Left ventricle myocardium inferior (tissue), 1 donor: ENCODE measurements around the gene HBA2. TPM values are rescaled to one million over a fixed set of nuclear protein-coding genes. Genes with fewer than 3 reads are reported as not detected.
"Not testable (repeated sequence)": the region's sequence is repeated elsewhere in the genome, so short reads cannot be mapped to it uniquely, and the experiment has no call there.

Source experiments
- DNase-seq: peaks from one replicate; pipeline ENCODE4 v3.0.0-alpha.2; 2020
- H3K27ac ChIP-seq: fragments of 200-600 bp; replicated peaks from 2 replicates; pipeline ENCODE4 v1.8.0; 2021
- H3K27me3 ChIP-seq: fragments of 200-600 bp; 2 replicates; pipeline ENCODE4 v1.8.0; 2021; ENCODE audit warnings: low read depth
- H3K36me3 ChIP-seq: fragments of 200-600 bp; 2 replicates; pipeline ENCODE4 v1.8.0; 2021
- H3K4me1 ChIP-seq: fragments of 200-600 bp; 2 replicates; pipeline ENCODE4 v1.8.0; 2021
- H3K4me3 ChIP-seq: fragments of 200-600 bp; 2 replicates; pipeline ENCODE4 v1.8.0; 2021; ENCODE audit warnings: mild to moderate bottlenecking, moderate library complexity
- H3K9me3 ChIP-seq: fragments of 200-600 bp; replicated peaks from 2 replicates; pipeline ENCODE4 v1.8.0; 2021
- intact Hi-C: fragments of 100-400 bp; cut with micrococcal nuclease; formaldehyde crosslinking; loops from one replicate; pipeline ENCODE4 v1.11.0; 2022
- total RNA-seq: library from RNA; stranded (reverse); fragmentation: NEBNext Ultra II Directional; extraction: Animal tissue kit (Norgen Biotek cat#: 25700); gene quantifications from one replicate; pipeline ENCODE4 v1.2.1, GENCODE V29; 2021
- TF ChIP-seq, protein P1 (sequence below): fragments of 200-600 bp; IDR thresholded peaks from 2 replicates; pipeline ENCODE4 v1.8.0; 2021; ENCODE audit warnings: antibody characterized with exemption, mild to moderate bottlenecking, borderline replicate concordance
- donor health status: DM: no; HTN: yes; CAD: no; lungs with severe emphysema.

HBA2 gene
- total RNA-seq, 1 donor from 2014 or later: 59.1 TPM

DNA sequence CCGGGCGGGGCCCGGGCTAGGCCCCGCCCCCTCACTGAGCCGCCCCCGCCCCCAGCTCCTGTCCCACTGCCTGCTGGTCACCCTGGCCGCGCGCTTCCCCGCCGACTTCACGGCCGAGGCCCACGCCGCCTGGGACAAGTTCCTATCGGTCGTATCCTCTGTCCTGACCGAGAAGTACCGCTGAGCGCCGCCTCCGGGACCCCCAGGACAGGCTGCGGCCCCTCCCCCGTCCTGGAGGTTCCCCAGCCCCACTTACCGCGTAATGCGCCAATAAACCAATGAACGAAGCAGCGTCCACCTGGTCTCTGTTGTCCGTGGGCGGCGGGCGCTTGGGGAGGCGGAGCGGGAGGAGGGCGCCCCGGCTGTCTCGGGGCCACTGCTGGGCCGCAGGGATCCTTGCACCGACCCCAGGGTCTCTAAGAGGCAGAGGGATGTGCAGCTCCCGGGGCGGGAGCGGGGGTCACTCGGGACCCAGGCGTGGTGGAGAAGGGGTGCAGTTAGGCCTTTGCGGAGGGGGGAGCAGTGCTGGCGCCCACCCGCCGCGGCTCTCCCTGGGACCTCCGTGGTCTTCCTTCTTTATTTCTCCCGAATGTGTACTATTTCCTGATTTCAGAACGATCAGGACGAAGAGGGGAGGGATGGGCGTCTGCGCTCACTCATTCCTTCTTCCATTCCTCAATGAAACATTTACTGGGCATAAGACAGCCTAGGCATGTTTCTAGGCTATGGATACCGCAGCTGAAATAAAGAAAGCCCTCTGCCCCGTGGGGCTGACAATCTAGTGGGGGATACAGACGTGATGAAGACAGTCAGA, 18.3 kb upstream of the HBA2 start:
- intact Hi-C loops: no loop called here
- H3K27me3 ChIP-seq: peaks cover 64% of the 10 kb centered on the region

DNA sequence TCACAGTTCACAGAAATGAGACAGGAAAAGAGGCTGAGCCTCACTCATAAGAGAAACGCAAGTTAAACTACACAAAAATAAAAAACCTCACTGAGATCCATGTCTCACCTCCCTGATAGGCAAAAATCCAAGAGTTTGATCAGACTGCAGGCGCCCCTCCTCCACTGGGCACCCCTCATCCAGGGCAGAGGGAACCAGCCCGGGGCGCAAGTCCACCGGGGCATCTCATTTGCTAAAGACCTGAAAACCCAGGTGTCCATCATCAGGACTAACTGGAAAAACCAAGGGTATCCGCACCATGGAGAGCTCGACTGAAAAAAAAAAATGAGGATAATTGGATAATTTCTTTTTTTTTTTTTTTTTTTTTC, 17.7 kb upstream of the HBA2 start:
- intact Hi-C loops: no loop called here
- no peaks in the 10 kb centered on the region for H3K36me3 ChIP-seq
- no peak for DNase-seq
- no peaks in the 10 kb centered on the region for H3K9me3 ChIP-seq
- H3K4me3 ChIP-seq: peak overlapping the region; percentile 65
- TF ChIP-seq, protein P1, sequence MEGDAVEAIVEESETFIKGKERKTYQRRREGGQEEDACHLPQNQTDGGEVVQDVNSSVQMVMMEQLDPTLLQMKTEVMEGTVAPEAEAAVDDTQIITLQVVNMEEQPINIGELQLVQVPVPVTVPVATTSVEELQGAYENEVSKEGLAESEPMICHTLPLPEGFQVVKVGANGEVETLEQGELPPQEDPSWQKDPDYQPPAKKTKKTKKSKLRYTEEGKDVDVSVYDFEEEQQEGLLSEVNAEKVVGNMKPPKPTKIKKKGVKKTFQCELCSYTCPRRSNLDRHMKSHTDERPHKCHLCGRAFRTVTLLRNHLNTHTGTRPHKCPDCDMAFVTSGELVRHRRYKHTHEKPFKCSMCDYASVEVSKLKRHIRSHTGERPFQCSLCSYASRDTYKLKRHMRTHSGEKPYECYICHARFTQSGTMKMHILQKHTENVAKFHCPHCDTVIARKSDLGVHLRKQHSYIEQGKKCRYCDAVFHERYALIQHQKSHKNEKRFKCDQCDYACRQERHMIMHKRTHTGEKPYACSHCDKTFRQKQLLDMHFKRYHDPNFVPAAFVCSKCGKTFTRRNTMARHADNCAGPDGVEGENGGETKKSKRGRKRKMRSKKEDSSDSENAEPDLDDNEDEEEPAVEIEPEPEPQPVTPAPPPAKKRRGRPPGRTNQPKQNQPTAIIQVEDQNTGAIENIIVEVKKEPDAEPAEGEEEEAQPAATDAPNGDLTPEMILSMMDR: no peak
- H3K4me1 ChIP-seq: peaks cover 10% of the 10 kb centered on the region
- peaks cover 62% of the 10 kb centered on the region for H3K27me3 ChIP-seq
- H3K27ac ChIP-seq: no peak overlapping the region

More for the DNA sequence above, 18.3 kb upstream of the HBA2 start:
- no peaks in the 10 kb centered on the region for H3K36me3 ChIP-seq
- peak overlapping the region; percentile 65 for H3K4me3 ChIP-seq
- no peak overlapping the region for H3K27ac ChIP-seq
- H3K4me1 ChIP-seq: peaks cover 10% of the 10 kb centered on the region
- no peaks in the 10 kb centered on the region for H3K9me3 ChIP-seq
- TF ChIP-seq, protein P1: no peak
- no peak for DNase-seq

DNA sequence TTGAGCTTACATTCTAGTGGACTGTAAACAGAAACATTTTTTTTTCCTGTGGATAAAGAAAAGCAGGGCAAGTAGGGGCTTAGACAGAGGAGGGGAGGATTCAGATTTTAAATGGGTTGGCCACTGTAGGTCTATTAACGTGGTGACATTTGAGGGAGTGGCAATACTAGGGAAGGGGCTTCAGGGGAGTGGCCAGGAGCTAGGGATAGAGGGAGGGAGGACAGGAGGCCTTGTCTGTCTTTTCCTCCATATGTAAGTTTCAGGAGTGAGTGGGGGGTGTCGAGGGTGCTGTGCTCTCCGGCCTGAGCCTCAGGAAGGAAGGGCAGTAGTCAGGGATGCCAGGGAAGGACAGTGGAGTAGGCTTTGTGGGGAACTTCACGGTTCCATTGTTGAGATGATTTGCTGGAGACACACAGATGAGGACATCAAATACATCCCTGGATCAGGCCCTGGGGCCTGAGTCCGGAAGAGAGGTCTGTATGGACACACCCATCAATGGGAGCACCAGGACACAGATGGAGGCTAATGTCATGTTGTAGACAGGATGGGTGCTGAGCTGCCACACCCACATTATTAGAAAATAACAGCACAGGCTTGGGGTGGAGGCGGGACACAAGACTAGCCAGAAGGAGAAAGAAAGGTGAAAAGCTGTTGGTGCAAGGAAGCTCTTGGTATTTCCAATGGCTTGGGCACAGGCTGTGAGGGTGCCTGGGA, 13.4 kb upstream of the HBA2 start:
- no peak overlapping the region for H3K27ac ChIP-seq
- H3K4me3 ChIP-seq: no peak overlapping the region
- peaks cover 75% of the 10 kb centered on the region for H3K27me3 ChIP-seq
- intact Hi-C loops: no loop called here
- H3K4me1 ChIP-seq: peaks cover 9% of the 10 kb centered on the region
- H3K9me3 ChIP-seq: no peaks in the 10 kb centered on the region
- no peak for DNase-seq
- no peaks in the 10 kb centered on the region for H3K36me3 ChIP-seq
- TF ChIP-seq, protein P1: no peak

DNA sequence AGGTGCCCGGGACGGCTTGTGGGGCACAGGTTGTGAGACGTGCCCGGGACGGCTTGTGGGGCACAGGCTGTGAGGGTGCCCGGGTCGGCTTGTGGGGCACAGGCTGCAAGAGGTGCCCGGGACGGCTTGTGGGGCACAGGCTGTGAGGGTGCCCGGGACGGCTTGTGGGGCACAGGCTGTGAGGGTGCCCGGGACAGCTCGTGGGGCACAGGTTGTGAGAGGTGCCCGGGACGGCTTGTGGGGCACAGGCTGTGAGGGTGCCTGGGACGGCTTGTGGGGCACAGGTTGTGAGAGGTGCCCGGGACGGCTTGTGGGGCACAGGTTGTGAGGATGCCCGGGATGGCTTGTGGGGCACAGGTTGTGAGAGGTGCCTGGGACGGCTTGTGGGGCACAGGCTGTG, 12.4 kb upstream of the HBA2 start:
- H3K27ac ChIP-seq, H3K4me1 ChIP-seq, H3K9me3 ChIP-seq, H3K36me3 ChIP-seq, DNase-seq, intact Hi-C loops, H3K4me3 ChIP-seq: not testable (repeated sequence)
- H3K27me3 ChIP-seq: peaks cover 70% of the 10 kb centered on the region

DNA sequence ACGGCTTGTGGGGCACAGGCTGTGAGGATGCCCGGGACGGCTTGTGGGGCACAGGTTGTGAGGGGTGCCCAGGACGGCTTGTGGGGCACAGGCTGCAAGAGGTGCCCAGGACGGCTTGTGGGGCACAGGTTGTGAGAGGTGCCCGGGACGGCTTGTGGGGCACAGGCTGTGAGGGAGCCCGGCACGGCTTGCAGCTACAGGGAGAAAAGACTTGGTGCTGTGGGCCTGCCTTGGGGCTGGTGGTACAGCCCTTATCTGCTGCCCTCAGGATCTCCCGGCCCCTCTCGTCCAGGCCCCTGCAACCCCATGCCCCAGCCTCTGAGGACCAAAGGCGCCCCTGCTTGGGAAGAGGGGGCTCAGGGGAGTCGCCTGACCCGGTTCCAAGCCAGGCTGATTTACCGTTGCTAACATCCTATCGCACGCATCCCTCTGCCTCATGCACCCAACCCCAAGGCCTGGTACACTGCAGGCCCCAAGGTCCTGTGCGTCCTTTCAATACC, 11.9 kb upstream of the HBA2 start:
- Histone ChIP-seq H3K27me3 (peaks cover 70% of the 10 kb centered on the region), H3K9me3 (no peaks in the 10 kb centered on the region), H3K4me1 (peaks cover 8% of the 10 kb centered on the region), H3K4me3 (no peak overlapping the region), H3K27ac (no peak overlapping the region), H3K36me3 (no peaks in the 10 kb centered on the region)
- intact Hi-C loops: no loop called here
- DNase-seq: no peak
- TF ChIP-seq, protein P1: no peak
